Natural killer cell (primary cell): ENCODE measurements around the gene ZNF341. TPM values are rescaled to one million over a fixed set of nuclear protein-coding genes. Genes with fewer than 3 reads are reported as not detected.

Experiments
- ATAC-seq, 3 donors: fragments of 150-1000 bp in 2 of 3; fragments of 200-7000 bp in 1 of 3; cut with Tn5 transposase; 1 replicate in 1 of 3; 2 replicates in 2 of 3; pipeline ENCODE4 v1.10.0; 2021; ENCODE audit warnings: mild to moderate bottlenecking in 2 of 3, moderate library complexity in 2 of 3
- DNase-seq, 2 donors: peaks; one replicate each; pipeline versions ENCODE4 v3.0.0 to v3.0.0-alpha.2; 2013 to 2021; ENCODE audit warnings: mixed read lengths in 1 of 2
- H3K27ac ChIP-seq: one replicate; pipeline ENCODE4 v1.5.1; 2013; ENCODE audit warnings: mild to moderate bottlenecking, low read length
- H3K27me3 ChIP-seq: one replicate; pipeline ENCODE4 v1.6.1; 2013; ENCODE audit warnings: low read length; ENCODE audit not compliant: control insufficient read depth, insufficient read depth
- H3K36me3 ChIP-seq: one replicate; pipeline ENCODE4 v1.6.1; 2013; ENCODE audit warnings: low read length; ENCODE audit not compliant: control insufficient read depth, insufficient read depth
- H3K4me1 ChIP-seq: one replicate; pipeline ENCODE4 v1.6.1; 2013; ENCODE audit warnings: low read length; ENCODE audit not compliant: control insufficient read depth, insufficient read depth
- H3K4me3 ChIP-seq: one replicate; pipeline ENCODE4 v1.5.1; 2013; ENCODE audit warnings: low read length
- H3K9me3 ChIP-seq: one replicate; pipeline ENCODE4 v1.6.1; 2013; ENCODE audit warnings: low read length; ENCODE audit not compliant: control insufficient read depth, insufficient read depth
- H3K27ac Mint-ChIP-seq, 2 donors: one replicate each; pipeline ENCODE4 v1.8.0; 2022; ENCODE audit warnings: mild to moderate bottlenecking in 2 of 2, mixed read lengths in 2 of 2, moderate library complexity in 1 of 2
- H3K27me3 Mint-ChIP-seq, 2 donors: one replicate each; pipeline ENCODE4 v1.8.0; 2022; ENCODE audit warnings: low read depth in 2 of 2, mixed read lengths in 2 of 2
- H3K36me3 Mint-ChIP-seq: one replicate; pipeline ENCODE4 v1.8.0; 2022; ENCODE audit warnings: mixed read lengths
- H3K4me1 Mint-ChIP-seq, 2 donors: one replicate each; pipeline ENCODE4 v1.8.0; 2022; ENCODE audit warnings: mixed read lengths in 2 of 2
- H3K4me3 Mint-ChIP-seq: one replicate; pipeline ENCODE4 v1.8.0; 2022; ENCODE audit warnings: mild to moderate bottlenecking, moderate library complexity, mixed read lengths
- H3K9me3 Mint-ChIP-seq, 2 donors: one replicate each; pipeline ENCODE4 v1.8.0; 2022; ENCODE audit warnings: mixed read lengths in 2 of 2
- whole genome bisulfite sequencing: methylation state at CpG from one replicate; pipeline ENCODE4 v1.1.7; 2013; ENCODE audit warnings: missing lambda C conversion rate; ENCODE audit not compliant: insufficient coverage; 5-methylcytosine and 5-hydroxymethylcytosine counted together
- intact Hi-C: fragments of 100-400 bp; cut with micrococcal nuclease; formaldehyde crosslinking; loops from one replicate; pipeline ENCODE4 v1.14.2; 2022
- total RNA-seq, 4 donors: library from RNA; stranded (reverse); fragments of 120-200 nt in 1 of 4; gene quantifications; one replicate each; pipeline versions ENCODE4 v1.2.3 to v1.2.4, GENCODE V29; 2013 to 2022
- TF ChIP-seq, protein P1 (sequence below): fragments of 200-600 bp; IDR thresholded peaks from one replicate; pipeline ENCODE4 v1.8.0; 2022; ENCODE audit warnings: antibody characterized with exemption

ZNF341 gene
- total RNA-seq, 3 donors from 2014 or later (not counting 1 experiment from before 2014, with no cell fraction given): 3.6 to 5.1 (median 4.3) TPM

DNA sequence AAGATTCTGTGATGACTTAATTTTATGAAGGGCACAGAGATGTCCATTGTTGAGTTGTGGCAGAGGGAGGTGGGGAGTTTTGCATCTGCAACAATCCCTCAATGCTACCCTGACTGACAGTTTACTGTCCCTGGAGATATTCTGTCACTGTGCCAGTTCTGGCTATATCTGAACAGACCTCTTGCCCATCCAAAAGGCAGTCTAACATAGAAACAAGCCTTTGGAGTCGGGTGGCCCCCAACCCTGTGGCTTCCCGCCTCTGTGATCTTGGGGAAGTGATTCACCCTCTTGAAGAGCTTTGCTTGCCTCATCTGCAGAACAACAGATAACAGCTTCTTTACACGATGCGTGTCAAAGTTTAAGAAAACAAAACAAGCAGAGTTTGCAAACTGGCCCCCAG, 41.8 kb upstream of the ZNF341 start:
- no peaks in the 10 kb centered on the region for H3K36me3 Mint-ChIP-seq
- TF ChIP-seq, protein P1, sequence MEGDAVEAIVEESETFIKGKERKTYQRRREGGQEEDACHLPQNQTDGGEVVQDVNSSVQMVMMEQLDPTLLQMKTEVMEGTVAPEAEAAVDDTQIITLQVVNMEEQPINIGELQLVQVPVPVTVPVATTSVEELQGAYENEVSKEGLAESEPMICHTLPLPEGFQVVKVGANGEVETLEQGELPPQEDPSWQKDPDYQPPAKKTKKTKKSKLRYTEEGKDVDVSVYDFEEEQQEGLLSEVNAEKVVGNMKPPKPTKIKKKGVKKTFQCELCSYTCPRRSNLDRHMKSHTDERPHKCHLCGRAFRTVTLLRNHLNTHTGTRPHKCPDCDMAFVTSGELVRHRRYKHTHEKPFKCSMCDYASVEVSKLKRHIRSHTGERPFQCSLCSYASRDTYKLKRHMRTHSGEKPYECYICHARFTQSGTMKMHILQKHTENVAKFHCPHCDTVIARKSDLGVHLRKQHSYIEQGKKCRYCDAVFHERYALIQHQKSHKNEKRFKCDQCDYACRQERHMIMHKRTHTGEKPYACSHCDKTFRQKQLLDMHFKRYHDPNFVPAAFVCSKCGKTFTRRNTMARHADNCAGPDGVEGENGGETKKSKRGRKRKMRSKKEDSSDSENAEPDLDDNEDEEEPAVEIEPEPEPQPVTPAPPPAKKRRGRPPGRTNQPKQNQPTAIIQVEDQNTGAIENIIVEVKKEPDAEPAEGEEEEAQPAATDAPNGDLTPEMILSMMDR: no peak
- intact Hi-C loops: no loop called here
- H3K4me3 ChIP-seq: no peak overlapping the region
- no peaks in the 10 kb centered on the region for H3K27me3 ChIP-seq
- H3K36me3 ChIP-seq: no peaks in the 10 kb centered on the region
- H3K4me1 Mint-ChIP-seq: peaks cover 19 to 21% of the 10 kb centered on the region in 2 donors
- no peaks in the 10 kb centered on the region for H3K9me3 ChIP-seq
- H3K4me1 ChIP-seq: peaks cover 35% of the 10 kb centered on the region
- 6% methylated on average over 2 of the region's 4 CpGs for WGBS
- DNase-seq (peak; percentile 53 to 68), ATAC-seq (peak; percentile 12 to 55 (median 38))
- H3K4me3 Mint-ChIP-seq: peak overlapping the region; percentile 65
- no peaks in the 10 kb centered on the region for H3K27me3 Mint-ChIP-seq
- H3K27ac Mint-ChIP-seq: peak overlapping the region; percentile 74 to 85
- no peaks in the 10 kb centered on the region for H3K9me3 Mint-ChIP-seq
- peak overlapping the region; percentile 51 for H3K27ac ChIP-seq

DNA sequence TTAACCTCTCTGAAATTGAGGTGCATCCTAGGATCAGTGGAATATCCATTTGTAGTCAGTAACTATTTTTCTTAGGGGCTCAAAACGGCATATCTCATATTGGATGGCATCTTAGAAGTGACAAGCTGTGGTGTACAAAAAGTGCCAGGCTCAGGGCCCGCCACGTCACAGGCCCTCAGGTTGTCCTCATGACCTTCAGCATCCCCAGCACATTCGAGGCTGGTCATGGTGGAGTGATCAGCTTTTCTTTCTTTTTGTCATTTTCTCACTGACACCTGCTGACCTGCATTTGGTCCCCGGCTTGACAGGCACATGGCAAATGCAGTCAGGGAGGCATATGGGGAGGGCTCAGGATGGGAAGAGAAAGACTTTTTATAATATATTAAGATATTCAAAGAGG, 38.5 kb upstream of the ZNF341 start:
- TF ChIP-seq, protein P1: no peak
- no peak overlapping the region for H3K4me3 Mint-ChIP-seq
- H3K9me3 ChIP-seq: no peaks in the 10 kb centered on the region
- 84% methylated on average over 4 of the region's 5 CpGs for WGBS
- no peaks in the 10 kb centered on the region for H3K36me3 Mint-ChIP-seq
- no peaks in the 10 kb centered on the region for H3K36me3 ChIP-seq
- H3K27ac ChIP-seq: no peak overlapping the region
- no peak overlapping the region for H3K27ac Mint-ChIP-seq
- intact Hi-C loops: no loop called here
- H3K4me1 ChIP-seq: peaks cover 21% of the 10 kb centered on the region
- no peaks in the 10 kb centered on the region for H3K9me3 Mint-ChIP-seq
- DNase-seq (no peak), ATAC-seq (no peak)
- H3K27me3 ChIP-seq: no peaks in the 10 kb centered on the region
- H3K4me1 Mint-ChIP-seq: peaks cover 8 to 12% of the 10 kb centered on the region in 2 donors
- H3K27me3 Mint-ChIP-seq: no peaks in the 10 kb centered on the region
- H3K4me3 ChIP-seq: no peak overlapping the region

DNA sequence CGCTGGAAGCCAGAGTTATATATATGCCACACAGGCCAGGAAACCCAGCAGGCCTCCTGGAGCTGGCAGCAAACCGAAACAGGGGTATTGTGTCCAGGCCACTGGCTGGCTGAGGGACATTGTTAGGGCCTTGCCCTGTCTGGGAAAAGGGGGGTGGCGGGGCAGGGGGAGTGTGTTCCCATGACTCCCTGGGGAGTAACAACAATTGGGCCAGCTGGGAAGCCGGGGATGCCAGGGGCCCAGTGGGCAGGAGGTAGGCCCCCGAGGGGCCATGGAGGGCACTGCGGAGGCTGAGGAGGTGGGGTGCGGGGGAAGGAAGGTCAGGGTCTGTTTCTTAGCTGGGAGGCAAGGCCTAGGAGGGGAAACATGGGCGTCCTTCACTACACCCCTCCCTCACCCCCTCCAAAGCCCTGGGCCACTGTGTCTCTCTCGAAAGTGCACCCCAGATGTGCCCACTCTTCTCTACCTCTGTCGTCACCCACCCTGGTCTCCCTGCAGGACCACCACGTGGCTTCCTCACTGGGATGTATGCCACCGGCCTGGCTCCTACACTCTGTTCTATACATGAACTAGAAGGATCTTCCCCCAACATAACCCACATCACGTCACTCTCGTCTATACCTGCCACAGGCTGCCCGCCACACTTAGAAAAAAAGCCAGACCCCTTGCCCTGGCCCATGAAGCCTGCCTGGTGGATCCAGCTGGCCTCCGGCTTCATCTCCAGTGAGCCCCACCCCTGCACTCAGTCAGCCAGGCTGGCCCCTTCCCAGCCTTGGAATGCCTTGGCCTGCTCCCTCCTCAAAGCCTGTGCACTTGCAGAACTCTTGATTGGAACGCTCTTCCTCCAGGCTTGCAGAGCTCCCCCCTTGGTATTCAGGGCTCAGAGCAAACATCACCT, 37.8 kb upstream of the ZNF341 start:
- Mint-ChIP-seq H3K27me3 (no peaks in the 10 kb centered on the region), H3K4me1 (peaks cover 8 to 9% of the 10 kb centered on the region in 2 donors), H3K9me3 (no peaks in the 10 kb centered on the region), H3K27ac (no peak overlapping the region), H3K36me3 (no peaks in the 10 kb centered on the region), H3K4me3 (no peak overlapping the region)
- no peaks in the 10 kb centered on the region for H3K36me3 ChIP-seq
- no peaks in the 10 kb centered on the region for H3K27me3 ChIP-seq
- H3K4me1 ChIP-seq: peaks cover 21% of the 10 kb centered on the region
- TF ChIP-seq, protein P1: no peak
- H3K4me3 ChIP-seq: no peak overlapping the region
- H3K27ac ChIP-seq: no peak overlapping the region
- 91% methylated on average over 14 of the region's 17 CpGs for WGBS
- intact Hi-C loops: no loop called here
- DNase-seq: no peak
- no peak for ATAC-seq
- H3K9me3 ChIP-seq: no peaks in the 10 kb centered on the region
